Measurements from ENCODE around the gene GRIFIN.

Gene GRIFIN

GRCh38 chr7:2497500-2498336 is 21.5 kb upstream of the GRIFIN start:
- H3K4me3 ChIP-seq (ENCODE audit: low read depth, low read length) = no peak overlapping the region
- DNase-seq (ENCODE audit: low read depth) = no peak
- TF ChIP-seq CTCF (IDR thresholded peaks at IDR 0.05; ENCODE audit: control insufficient read depth, extremely low read depth, insufficient read depth) = no peak

GRCh38 chr7:2497065-2497464 is 20.9 kb upstream of the GRIFIN start:
- no peak overlapping the region for H3K4me3 ChIP-seq (ENCODE audit: low read depth, low read length)
- TF ChIP-seq CTCF (IDR thresholded peaks at IDR 0.05; ENCODE audit: control insufficient read depth, extremely low read depth, insufficient read depth) = no peak
- no peak for DNase-seq (ENCODE audit: low read depth)

- TF ChIP-seq CTCF (IDR thresholded peaks at IDR 0.05; ENCODE audit: control insufficient read depth, extremely low read depth, insufficient read depth) = no peak
- no peak overlapping the region for H3K4me3 ChIP-seq (ENCODE audit: low read depth, low read length)
- no peak for DNase-seq (ENCODE audit: low read depth)
Measured at GRCh38 chr7:2496375-2496774, 20.2 kb upstream of the GRIFIN start.

- TF ChIP-seq CTCF (IDR thresholded peaks at IDR 0.05; ENCODE audit: control insufficient read depth, extremely low read depth, insufficient read depth) = no peak
- no peak for DNase-seq (ENCODE audit: low read depth)
- no peak overlapping the region for H3K4me3 ChIP-seq (ENCODE audit: low read depth, low read length)
Measured at GRCh38 chr7:2495418-2496299, 19.5 kb upstream of the GRIFIN start.

GRCh38 chr7:2494191-2495130 is 18.3 kb upstream of the GRIFIN start:
- no peak for TF ChIP-seq CTCF (IDR thresholded peaks at IDR 0.05; ENCODE audit: control insufficient read depth, extremely low read depth, insufficient read depth)

More at GRCh38 chr7:2494191-2495130, 18.3 kb upstream of the GRIFIN start:
- H3K4me3 ChIP-seq (ENCODE audit: low read depth, low read length) = no peak overlapping the region
- DNase-seq (ENCODE audit: low read depth) = no peak

Measured in LNCaP clone FGC (cell line).